GM12801 (cell line): ENCODE data around the gene GRIK1.

ENCODE experiments used
- TF ChIP-seq, protein P1 (sequence below): IDR thresholded peaks from one replicate; pipeline ENCODE4 v1.5.1; 2011; ENCODE audit warnings: control low read depth; ENCODE audit not compliant: insufficient read length; ENCODE audit errors: extremely low read depth

The GRIK1 gene

DNA sequence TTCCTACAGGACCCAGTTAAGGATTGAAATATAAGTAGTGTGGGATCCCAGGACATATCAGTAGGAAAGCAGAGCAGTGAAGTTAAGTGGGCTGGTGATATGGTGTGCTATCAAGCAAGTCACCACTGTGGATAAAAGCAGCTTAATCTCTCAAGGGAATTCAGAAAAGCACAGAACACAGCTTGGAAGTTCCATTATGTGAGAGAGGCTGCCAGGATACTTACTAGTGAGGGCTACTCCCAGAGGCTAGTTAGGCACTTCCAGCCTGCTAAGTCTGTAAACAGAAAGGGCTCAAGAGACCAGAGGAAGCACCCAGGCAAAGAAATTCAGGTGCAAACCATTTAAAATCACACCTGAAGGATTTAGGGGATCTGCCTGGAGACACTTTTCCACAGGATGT lies 18.8 kb upstream of the GRIK1 start:
- TF ChIP-seq, protein P1, sequence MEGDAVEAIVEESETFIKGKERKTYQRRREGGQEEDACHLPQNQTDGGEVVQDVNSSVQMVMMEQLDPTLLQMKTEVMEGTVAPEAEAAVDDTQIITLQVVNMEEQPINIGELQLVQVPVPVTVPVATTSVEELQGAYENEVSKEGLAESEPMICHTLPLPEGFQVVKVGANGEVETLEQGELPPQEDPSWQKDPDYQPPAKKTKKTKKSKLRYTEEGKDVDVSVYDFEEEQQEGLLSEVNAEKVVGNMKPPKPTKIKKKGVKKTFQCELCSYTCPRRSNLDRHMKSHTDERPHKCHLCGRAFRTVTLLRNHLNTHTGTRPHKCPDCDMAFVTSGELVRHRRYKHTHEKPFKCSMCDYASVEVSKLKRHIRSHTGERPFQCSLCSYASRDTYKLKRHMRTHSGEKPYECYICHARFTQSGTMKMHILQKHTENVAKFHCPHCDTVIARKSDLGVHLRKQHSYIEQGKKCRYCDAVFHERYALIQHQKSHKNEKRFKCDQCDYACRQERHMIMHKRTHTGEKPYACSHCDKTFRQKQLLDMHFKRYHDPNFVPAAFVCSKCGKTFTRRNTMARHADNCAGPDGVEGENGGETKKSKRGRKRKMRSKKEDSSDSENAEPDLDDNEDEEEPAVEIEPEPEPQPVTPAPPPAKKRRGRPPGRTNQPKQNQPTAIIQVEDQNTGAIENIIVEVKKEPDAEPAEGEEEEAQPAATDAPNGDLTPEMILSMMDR, result no peak

DNA sequence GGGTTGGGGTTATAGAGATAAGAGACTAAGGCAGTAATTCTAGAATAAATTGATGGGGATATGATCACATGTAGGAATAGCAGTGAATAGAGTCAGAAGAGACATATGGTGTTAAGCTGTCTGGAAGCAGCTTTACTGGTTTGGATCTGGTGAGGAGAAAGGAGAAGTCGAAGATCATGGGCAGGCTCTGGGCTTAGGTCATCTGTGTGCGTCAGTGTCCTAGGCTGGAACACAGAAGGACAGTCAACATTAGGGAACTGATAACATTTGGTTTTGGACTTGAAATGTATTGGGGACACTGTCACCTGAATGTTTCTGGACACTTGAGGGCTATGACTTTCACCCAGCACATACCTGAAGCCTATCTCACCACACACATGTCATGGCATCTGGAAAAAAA lies 13.9 kb upstream of the GRIK1 start:
- TF ChIP-seq, protein P1, result no peak

DNA sequence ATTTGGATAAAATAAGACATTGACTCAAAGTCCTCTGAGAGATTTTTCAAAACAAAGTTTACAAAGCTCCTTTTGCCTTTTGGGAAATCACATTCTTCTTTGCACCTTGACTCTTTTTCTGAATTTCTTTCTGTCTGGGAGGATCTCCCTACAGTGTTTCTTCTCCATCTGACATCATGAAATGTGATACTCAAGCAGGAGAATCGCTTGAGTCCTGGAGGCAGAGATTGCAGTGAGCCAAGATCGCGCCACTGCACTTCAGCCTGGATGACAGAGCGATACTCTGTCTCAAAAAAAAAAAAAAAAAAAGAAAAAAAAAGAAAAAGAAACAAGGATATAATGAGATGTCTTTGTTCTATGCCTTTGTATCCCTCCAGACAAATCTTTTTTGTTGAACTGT lies 13.3 kb upstream of the GRIK1 start:
- TF ChIP-seq, protein P1, result no peak

DNA sequence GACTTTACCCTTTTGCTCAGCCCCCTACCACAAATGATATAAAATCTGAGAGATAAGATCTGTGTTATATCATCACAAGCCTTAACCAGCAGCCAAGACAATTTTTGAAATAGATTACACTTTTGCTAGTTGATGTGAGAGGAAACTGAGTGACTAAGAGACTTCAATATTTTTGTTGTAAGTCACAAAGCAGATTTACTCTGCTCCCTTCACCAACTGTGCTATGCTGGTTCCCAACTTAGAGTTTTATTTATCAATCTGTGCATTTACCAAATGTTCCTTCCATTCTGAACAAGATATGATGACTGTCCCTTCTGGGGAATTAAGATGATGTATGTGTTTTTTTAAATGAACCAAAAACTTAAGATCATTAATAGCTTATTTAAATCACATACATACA lies 12.1 kb upstream of the GRIK1 start:
- TF ChIP-seq, protein P1, result no peak

DNA sequence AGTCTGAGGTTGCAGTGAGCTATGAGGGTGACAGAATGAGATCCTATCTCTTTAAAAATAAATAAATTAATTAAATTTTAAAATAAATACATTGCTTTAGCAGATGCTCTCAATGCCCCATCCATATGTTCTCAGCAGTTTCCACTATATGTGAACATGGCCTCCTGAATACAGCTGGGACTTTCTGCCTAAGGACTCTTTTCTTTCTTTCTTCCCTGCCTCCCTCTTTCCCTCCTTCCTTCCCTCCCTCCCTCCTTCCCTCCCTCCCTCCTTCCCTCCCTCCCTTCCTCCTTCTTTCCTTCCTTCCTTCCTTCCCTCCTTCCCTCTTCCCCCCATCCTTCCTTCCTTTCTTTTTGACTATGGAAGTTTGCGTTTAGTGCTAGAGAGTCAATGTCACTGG lies 10.2 kb upstream of the GRIK1 start:
- TF ChIP-seq, protein P1, result no peak

DNA sequence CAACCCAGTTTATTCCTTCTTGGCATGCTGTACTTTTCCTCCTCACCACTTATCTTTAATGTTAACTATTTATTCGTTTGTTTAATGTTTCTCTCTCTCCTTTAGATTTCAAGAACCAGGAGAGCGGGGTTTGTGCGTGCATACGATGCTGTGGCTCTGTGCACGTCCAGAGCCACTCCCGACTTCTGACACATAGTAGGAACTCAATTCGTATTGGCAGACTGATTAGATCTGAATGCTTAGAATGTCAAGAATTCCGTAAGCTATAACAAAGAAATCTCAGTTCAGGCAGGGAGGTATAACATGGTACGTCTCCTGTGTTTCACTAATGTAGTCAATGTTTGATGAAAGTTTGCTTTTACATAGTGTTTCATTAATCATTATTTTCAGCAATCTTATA lies 7.3 kb upstream of the GRIK1 start:
- TF ChIP-seq, protein P1, result no peak

DNA sequence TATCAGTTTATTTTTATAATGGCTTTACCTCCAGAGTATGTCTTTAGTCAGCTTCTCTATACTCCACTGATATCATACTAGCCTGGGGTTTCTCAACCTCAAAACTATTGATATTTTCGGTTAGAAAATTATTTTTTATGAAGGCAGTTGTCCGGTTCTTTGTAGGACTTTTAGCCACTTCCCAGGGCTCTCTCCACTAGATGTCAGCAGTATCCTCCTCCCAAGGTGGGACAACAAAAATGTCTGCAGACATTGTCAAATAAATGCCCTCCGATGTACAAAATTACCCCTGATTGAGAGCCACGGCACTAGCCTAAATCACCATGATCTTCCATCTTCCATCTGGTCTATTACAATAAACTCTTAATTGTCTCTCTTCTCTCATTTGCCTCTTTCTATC lies 4.1 kb upstream of the GRIK1 start:
- TF ChIP-seq, protein P1, result no peak

DNA sequence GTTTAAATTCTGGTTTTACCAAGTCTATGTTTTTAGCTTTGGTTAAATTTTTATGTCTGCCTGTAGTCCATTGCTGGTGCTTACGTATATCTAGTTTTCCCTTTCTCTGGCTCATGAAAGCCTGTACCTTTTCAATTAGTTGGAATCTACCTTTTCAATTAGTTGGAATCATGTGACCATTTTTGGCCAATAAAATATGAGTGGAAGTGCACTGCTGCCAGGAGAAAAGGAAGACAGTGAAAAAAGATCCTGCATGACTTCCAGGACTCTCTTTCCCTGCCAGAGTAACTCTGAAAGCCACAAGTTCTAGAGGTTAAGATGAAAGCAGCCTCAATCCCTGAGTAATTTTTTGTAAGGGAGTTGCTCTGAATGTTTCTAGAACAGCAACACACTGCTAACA lies 2.2 kb upstream of the GRIK1 start:
- TF ChIP-seq, protein P1, result no peak
